K562 treated with DMSO at 1 percent for 48 hours (cell line): Measurements from ENCODE around the gene WFDC12. TPM values are rescaled to one million over a fixed set of nuclear protein-coding genes. Genes with fewer than 3 reads are reported as not detected.

Source experiments
- total RNA-seq: library from RNA; unstranded; fragments of 300-600 nt; gene quantifications from 2 replicates; pipeline ENCODE4 v1.2.3, GENCODE V29; 2022; ENCODE audit warnings: low replicate concordance; ENCODE audit errors: extremely low read depth

WFDC12 gene
- total RNA-seq, result not detected in 2 replicates

DNA sequence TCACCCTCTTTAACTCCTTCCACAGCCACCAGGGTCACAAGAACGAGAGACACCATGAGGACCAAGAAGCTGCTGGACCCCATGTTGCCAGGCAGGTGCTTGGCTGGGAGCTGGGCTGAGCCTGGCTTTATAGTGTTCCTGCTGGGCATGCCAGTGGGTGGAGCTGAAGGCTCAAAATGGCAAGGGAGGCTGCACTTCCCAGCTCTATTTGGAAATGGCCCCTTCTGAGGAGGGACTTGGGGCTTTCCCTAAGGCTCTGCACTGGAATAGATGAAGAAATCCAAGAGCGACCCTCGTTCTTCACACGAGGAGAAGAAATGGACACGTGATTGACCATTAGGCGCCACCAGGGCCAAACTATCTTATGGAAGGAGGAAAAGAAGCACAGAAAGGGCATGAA is at the start of gene WFDC12:
Gene WFDC12 (minus strand): TSS at position 101 of the 400 bp plus-strand sequence. CDS start 18 bp downstream, at position 83.

DNA sequence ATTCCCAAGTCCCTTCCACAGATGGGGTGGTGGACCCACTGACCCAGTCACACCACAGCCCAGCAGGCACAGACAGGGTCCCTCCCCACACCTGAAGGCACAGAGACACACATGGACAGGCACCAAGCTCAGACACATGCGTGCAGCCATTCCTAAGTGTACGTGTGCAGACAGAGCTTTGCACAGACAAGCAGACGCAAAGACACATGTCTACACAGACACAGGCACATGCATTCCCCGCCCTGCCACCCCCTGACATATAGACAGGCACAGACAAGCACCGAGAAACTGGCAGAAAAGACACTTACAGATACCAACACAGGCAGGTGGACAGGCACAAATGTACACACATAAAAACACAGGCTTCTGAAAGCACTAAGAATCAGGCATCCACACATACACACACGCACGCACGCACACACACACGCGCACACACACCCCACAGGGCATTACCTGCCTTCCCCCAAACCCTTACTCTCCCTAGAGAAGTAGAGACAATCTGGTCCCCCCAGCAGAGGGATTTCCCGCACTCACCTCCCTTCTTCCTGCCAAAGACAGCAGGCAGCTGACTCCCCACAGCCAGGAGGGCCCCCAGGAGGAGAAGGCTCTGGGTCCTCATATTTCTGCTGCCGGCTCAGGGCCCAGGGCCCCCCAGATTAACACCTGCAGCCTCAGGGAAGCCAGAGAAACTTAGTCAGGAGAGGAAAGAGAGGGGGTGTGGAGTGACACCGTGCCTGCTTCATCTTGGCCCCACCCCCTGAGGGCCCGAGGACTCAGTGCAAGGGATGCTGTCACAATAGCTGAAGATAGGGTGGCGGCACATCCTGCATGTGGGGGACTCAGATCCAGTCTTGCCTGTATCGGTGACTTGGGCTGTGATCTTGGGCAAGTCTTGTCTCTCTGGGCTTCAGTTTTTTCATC is 9.5 kb downstream of the WFDC12 start, which contains the start of gene WFDC5:
Gene WFDC5 (minus strand): TSS at position 710 of the 921 bp plus-strand sequence. CDS start 91 bp downstream, at position 619.

DNA sequence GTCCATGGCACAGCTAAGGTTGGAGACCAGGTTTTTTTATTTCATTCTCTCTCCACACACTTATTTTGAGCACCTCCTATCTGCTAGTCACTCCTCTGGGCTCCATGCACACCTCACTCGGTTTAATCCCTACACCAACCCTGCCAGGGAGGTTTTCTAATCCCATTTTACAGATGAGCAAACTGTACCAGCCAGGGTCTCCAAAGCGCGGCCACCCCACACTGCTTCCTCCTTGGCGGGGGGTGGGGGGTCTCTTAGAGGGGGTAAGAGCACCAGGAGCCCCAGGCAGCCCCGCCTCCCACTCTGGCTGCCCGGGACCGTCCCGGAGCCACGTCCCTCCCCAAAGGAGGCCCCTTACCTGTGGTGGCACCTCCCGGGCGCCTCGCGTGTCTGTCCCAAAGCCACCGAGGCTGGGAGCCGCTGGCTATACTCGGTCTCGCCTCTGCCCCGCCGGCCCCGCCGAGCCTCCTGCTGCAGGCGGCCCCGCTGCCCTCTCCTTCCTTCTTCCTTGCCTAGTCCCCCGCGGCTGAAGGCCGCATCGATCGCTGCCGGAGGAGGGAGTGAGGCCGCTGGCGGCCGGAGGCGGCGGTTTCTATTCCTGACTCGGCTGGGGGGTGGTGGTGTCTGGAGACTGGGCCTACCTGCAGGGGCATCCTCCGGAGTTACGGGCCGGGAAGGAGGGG is 23.6 kb downstream of the WFDC12 start, which contains the start of gene KCNS1:
Gene KCNS1 (minus strand): TSS at position 565 of the 683 bp plus-strand sequence. CDS start 1,891 bp downstream, outside the sequence.

Other genes starting within 250 kb of the WFDC12 start
- not detected in 2 replicates for gene YWHAB, start 238.8 kb downstream of the WFDC12 start, total RNA-seq
- gene PABPC1L, start 214.4 kb downstream of the WFDC12 start, total RNA-seq, result not detected in 2 replicates
- gene TOMM34, start 164.1 kb downstream of the WFDC12 start, total RNA-seq, result not detected in 2 replicates
- gene STK4, start 158.0 kb downstream of the WFDC12 start, total RNA-seq, result not detected in 2 replicates
- not detected in 2 replicates for gene KCNS1, start 23.3 kb downstream of the WFDC12 start, total RNA-seq
- gene WFDC5, start 9.3 kb downstream of the WFDC12 start, total RNA-seq, result not detected in 2 replicates
- not detected in 2 replicates for gene PI3, start 50.4 kb upstream of the WFDC12 start, total RNA-seq
- gene SEMG1, start 82.6 kb upstream of the WFDC12 start, total RNA-seq, result not detected in 2 replicates
- gene SEMG2, start 96.9 kb upstream of the WFDC12 start, total RNA-seq, result not detected in 2 replicates
- gene SLPI, start 130.1 kb upstream of the WFDC12 start, total RNA-seq, result not detected in 2 replicates
- gene RBPJL, start 182.4 kb upstream of the WFDC12 start, total RNA-seq, result not detected in 2 replicates
- not detected in 2 replicates for gene MATN4, start 183.8 kb upstream of the WFDC12 start, total RNA-seq
- gene SDC4, start 224.0 kb upstream of the WFDC12 start, total RNA-seq, result not detected in 2 replicates
- not detected in 2 replicates for gene SYS1, start 238.7 kb upstream of the WFDC12 start, total RNA-seq